GM10266 (cell line): ENCODE results near the gene FBXL17.

Experiments
- DNase-seq: peaks from one replicate; pipeline ENCODE4 v3.0.0; 2012; ENCODE audit errors: extremely low spot score
- CTCF ChIP-seq: IDR thresholded peaks from 2 replicates; pipeline ENCODE4 v1.5.1; 2012; ENCODE audit warnings: mild to moderate bottlenecking, low read depth; ENCODE audit not compliant: control insufficient read depth, insufficient read depth; ENCODE audit errors: missing control alignments

FBXL17 gene

GRCh38 chr5:107878661-107879060, 503.2 kb downstream of the FBXL17 start:
- no peak for DNase-seq
- no peak for TF ChIP-seq CTCF

- no peak for TF ChIP-seq CTCF
- DNase-seq: no peak
Observed at GRCh38 chr5:107876906-107877305, 505.0 kb downstream of the FBXL17 start.

- TF ChIP-seq CTCF: no peak
- DNase-seq: no peak
Observed at GRCh38 chr5:107876261-107876660, 505.6 kb downstream of the FBXL17 start.

- no peak for DNase-seq
- TF ChIP-seq CTCF: no peak
Observed at GRCh38 chr5:107875833-107876232, 506.1 kb downstream of the FBXL17 start.

- TF ChIP-seq CTCF: no peak
- DNase-seq: no peak
Observed at GRCh38 chr5:107874795-107875194, 507.1 kb downstream of the FBXL17 start.

- no peak for DNase-seq
- no peak for TF ChIP-seq CTCF
Observed at GRCh38 chr5:107873877-107874276, 508.0 kb downstream of the FBXL17 start.

GRCh38 chr5:107871023-107871422, 510.9 kb downstream of the FBXL17 start:
- no peak for DNase-seq
- TF ChIP-seq CTCF: no peak
